Mesothelial cell of epicardium (in vitro differentiated cells): Measurements from ENCODE around the gene ANXA11. TPM values are rescaled to one million over a fixed set of nuclear protein-coding genes. Genes with fewer than 3 reads are reported as not detected.

ENCODE experiments used
- DNase-seq, 2 experiments: peaks; one replicate each; pipeline ENCODE4 v3.0.0; 2021; ENCODE audit warnings: low spot score in 2 of 2; ENCODE audit not compliant: unreplicated experiment in 2 of 2
- H3K27ac Mint-ChIP-seq: 2 replicates; pipeline ENCODE4 v1.8.0; 2021; ENCODE audit warnings: mixed read lengths
- H3K27me3 Mint-ChIP-seq: 2 replicates; pipeline ENCODE4 v1.8.0; 2021; ENCODE audit warnings: low read depth, mixed read lengths
- H3K36me3 Mint-ChIP-seq: 2 replicates; pipeline ENCODE4 v1.8.0; 2021; ENCODE audit warnings: mixed read lengths
- H3K4me1 Mint-ChIP-seq: 2 replicates; pipeline ENCODE4 v1.8.0; 2021; ENCODE audit warnings: mixed read lengths
- H3K4me3 Mint-ChIP-seq: 2 replicates; pipeline ENCODE4 v1.8.0; 2021; ENCODE audit warnings: mild to moderate bottlenecking, moderate library complexity, mixed read lengths
- H3K9me3 Mint-ChIP-seq: 2 replicates; pipeline ENCODE4 v1.8.0; 2021; ENCODE audit warnings: mixed read lengths
- CTCF ChIP-seq: fragments of 200-600 bp; sonication (generic); IDR thresholded peaks from one replicate; pipeline ENCODE4 v1.5.0; 2021; ENCODE audit warnings: antibody characterized with exemption; ENCODE audit not compliant: unreplicated experiment
- total RNA-seq: library from RNA; stranded (reverse); gene quantifications from 3 replicates; pipeline ENCODE4 v1.2.1, GENCODE V29; 2021

ANXA11 gene
- total RNA-seq, 1 donor from 2014 or later: 226 TPM

GRCh38 chr10:80197972-80198916 is 7.1 kb downstream of the ANXA11 start:
- no peaks in the 10 kb centered on the region for H3K36me3 Mint-ChIP-seq
- no peak for TF ChIP-seq CTCF
- peak overlapping the region; percentile 85 for H3K27ac Mint-ChIP-seq
- no peaks in the 10 kb centered on the region for H3K9me3 Mint-ChIP-seq
- no peak overlapping the region for H3K4me3 Mint-ChIP-seq
- DNase-seq: no peak
- no peaks in the 10 kb centered on the region for H3K27me3 Mint-ChIP-seq
- H3K4me1 Mint-ChIP-seq: peaks cover 81% of the 10 kb centered on the region

- Mint-ChIP-seq H3K27ac (peak overlapping the region; percentile 21), H3K36me3 (peaks cover 11% of the 10 kb centered on the region), H3K9me3 (peaks cover 10% of the 10 kb centered on the region), H3K4me3 (no peak overlapping the region), H3K27me3 (no peaks in the 10 kb centered on the region), H3K4me1 (peaks cover 69% of the 10 kb centered on the region)
- no peak for TF ChIP-seq CTCF
- DNase-seq: no peak
Observed at GRCh38 chr10:80196950-80197315, 8.4 kb downstream of the ANXA11 start.

GRCh38 chr10:80196270-80196949 is 8.9 kb downstream of the ANXA11 start:
- no peak for DNase-seq
- no peak for TF ChIP-seq CTCF
- H3K4me1 Mint-ChIP-seq: peaks cover 64% of the 10 kb centered on the region
- no peaks in the 10 kb centered on the region for H3K27me3 Mint-ChIP-seq
- peaks cover 15% of the 10 kb centered on the region for H3K36me3 Mint-ChIP-seq
- no peak overlapping the region for H3K4me3 Mint-ChIP-seq
- peak overlapping the region; percentile 21 for H3K27ac Mint-ChIP-seq
- peaks cover 10% of the 10 kb centered on the region for H3K9me3 Mint-ChIP-seq

- Mint-ChIP-seq H3K4me3 (no peak overlapping the region), H3K36me3 (peaks cover 16% of the 10 kb centered on the region), H3K9me3 (peaks cover 10% of the 10 kb centered on the region), H3K4me1 (peaks cover 51% of the 10 kb centered on the region), H3K27ac (peak overlapping the region; percentile 90), H3K27me3 (no peaks in the 10 kb centered on the region)
- TF ChIP-seq CTCF: no peak
- no peak for DNase-seq
Observed at GRCh38 chr10:80195046-80195574, 10.2 kb downstream of the ANXA11 start.

- Mint-ChIP-seq H3K4me1 (peaks cover 45% of the 10 kb centered on the region), H3K9me3 (peaks cover 10% of the 10 kb centered on the region), H3K36me3 (peaks cover 16% of the 10 kb centered on the region), H3K27ac (peak overlapping the region; percentile 90), H3K4me3 (no peak overlapping the region), H3K27me3 (no peaks in the 10 kb centered on the region)
- no peak for TF ChIP-seq CTCF
- no peak for DNase-seq
Observed at GRCh38 chr10:80194373-80195045, 10.8 kb downstream of the ANXA11 start.
